ENCODE measurements around the gene NIN.

Gene NIN

DNA sequence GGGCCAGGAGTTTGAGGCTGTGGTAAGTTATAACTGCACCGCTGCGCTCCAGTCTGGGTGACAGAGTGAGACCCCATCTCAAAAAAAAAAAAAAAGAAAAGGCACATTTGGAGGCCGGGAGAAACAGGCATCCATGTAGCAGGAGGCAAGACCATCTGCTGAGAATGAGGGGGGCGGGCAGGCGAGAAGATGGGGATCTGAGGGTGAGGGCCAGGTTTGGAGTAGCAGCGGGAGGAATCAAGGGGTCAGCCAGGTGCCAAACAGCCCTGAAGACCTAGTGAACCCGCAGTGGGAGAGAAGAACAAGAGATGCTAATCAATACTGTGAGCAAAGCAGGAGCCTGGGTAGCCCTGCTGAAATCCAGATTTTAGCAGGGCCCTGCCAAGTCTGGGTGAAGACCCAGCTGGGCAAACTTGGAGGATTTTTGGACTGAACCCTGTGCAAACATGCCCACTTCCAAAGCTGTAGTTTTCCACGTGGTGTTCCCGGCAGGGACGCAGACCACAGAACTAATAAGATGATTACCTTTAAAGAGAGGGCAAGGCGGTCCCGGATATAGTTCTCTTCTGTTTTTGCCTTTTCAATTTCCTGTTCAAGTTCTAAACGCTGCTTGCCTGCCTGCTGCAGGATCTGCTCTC is 61.0 kb downstream of the NIN start:
- DNase-seq (ENCODE audit: insufficient read length, low spot score): no peak
- no peak for FAIRE-seq

DNA sequence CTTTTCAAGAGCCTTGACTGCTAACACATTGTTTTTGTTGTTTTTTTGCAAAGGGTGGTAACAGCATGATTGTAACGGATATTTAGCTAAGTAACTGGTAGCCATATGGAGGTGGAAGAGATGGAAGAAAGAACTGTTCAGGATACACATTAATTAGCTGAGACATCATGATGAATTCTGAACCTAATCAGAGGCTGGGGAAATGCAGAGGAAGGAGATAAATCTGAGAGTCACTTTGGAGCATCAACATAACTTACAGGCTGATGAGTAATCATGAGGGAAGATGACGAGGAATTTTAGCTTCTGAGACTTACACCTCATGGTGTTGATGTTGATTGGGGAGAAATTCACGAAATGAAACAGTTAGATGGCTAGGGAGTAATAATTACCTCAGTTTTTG is 62.3 kb downstream of the NIN start:
- FAIRE-seq: peak; percentile 74

DNA sequence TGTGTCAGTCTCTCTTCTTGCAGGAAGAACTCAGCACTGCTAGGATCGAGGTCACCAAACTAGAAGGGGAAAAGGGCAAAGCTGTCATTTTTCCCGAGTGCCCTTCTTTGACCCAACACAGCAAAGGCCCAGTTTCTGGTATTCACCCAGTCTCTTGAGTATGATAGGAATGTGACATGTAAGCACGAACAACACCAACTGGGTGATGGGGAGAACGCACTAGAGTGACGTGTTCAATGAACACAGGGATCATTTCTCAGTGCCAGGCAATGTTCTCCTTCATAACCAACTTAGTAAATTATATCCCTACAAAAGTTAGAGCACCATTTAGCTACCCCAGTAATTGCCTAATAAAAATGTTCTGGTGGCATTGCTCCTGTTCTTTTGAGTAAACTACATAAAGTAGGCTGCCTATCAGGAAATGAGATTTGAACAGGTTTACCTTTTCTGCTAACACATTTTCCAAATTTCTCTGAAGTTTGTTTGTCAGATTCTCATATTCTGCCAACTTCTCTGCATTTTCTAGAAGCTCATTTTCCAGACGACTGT is 64.5 kb downstream of the NIN start:
- DNase-seq (ENCODE audit: insufficient read length, low spot score): peak; percentile 76
- FAIRE-seq: peak; percentile 76

More for the DNA sequence above, 62.3 kb downstream of the NIN start:
- no peak for DNase-seq (ENCODE audit: insufficient read length, low spot score)

DNA sequence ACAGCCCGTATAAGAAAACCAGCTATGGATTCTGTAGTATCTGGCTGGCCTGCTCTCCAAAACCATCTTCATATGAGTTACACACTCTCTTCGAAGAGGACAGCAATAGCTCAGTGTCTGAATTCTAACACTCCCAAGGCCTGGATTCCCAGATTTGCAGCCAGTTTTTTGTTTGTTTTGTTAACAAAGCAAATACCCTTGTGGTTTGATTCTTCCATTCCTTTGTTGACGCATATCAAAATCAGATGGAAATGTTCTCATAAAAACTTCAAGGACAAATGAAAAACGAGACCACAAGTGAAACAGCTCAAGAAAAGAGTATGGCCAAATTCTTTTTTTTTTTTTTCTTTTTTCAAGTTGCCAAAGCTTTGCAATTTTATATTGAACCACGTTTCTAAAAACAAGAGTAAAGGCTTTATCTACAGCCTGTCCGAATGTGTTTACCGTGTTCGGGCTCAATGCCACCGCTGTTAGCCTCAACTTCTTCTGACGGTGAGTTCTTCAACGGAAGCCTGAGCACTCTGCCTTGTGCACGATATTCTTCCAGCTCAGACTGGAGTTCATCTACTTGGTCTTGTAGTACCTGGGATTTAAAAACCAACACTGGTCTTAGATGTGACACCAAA is 67.5 kb downstream of the NIN start:
- FAIRE-seq: no peak
- DNase-seq (ENCODE audit: insufficient read length, low spot score): peak; percentile 41

DNA sequence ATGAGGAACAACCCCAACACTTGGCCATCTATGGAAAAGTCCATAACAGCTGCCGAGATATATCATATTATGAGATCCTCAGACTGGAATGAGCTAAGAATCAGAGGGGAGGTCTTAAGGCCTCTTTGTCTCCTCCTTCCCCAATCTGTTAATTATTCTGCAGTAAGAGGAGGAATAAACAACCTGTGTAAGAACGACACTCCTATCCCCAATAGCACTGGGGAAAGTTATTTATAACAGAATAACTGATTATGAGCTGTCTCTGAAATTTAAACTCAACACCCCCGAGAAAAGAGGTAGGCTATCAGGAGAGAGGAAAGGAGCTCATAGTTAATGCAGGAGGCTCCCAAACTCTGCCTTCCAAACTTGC is 68.0 kb downstream of the NIN start:
- DNase-seq (ENCODE audit: insufficient read length, low spot score) (no peak), FAIRE-seq (no peak)

- DNase-seq (ENCODE audit: insufficient read length, low spot score): peak; percentile 45
These were observed 68.7 kb downstream of the NIN start for GRCh38 chr14:50762001-50762930.

GRCh38 chr14:50759800-50760543 is 71.0 kb downstream of the NIN start:
- FAIRE-seq (no peak), DNase-seq (ENCODE audit: insufficient read length, low spot score) (no peak)

More at GRCh38 chr14:50762001-50762930, 68.7 kb downstream of the NIN start:
- peak; percentile 76 for FAIRE-seq

DNA sequence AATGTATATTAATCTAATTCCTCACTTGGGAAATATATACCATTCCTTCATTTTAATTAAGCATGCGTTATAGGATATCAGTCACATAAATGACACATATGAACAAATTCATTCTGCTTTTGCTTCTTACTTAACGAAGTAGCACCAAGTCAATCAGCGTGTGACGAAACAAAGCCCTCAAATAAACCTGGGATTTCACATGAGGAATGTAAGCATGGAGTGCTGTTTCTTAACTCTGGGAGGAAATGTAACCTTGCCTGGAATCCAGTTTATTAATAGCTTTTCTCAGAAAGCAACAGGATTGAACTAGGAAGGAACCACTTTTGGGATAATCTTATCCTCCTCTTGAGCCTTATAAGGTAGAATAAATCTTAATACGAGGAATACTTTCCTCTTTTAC is 72.0 kb downstream of the NIN start:
- DNase-seq (ENCODE audit: insufficient read length, low spot score): no peak
- no peak for FAIRE-seq

GRCh38 chr14:50758305-50758704 is 72.7 kb downstream of the NIN start:
- no peak for DNase-seq (ENCODE audit: insufficient read length, low spot score)

DNA sequence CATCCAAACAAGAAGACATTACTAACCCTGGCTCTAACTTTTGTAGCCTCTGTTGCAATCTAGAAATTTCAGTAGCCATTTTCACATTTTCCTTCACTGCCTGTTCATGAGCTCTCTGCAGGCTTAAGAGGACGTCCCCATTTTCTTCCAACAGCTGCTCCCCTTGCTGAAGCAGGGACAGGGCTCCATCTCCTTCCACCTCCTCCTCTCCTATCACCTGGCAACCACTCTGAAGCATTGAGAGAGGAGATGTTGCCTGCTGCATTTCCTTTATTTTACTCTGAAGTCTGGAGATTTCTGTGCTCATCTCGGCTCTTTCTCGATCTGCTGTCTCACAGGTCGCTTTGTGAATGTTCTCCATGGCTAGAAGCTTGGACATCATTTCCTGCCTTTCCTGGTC is 73.3 kb downstream of the NIN start:
- DNase-seq (ENCODE audit: insufficient read length, low spot score) (no peak), FAIRE-seq (no peak)

More at GRCh38 chr14:50758305-50758704, 72.7 kb downstream of the NIN start:
- no peak for FAIRE-seq

DNA sequence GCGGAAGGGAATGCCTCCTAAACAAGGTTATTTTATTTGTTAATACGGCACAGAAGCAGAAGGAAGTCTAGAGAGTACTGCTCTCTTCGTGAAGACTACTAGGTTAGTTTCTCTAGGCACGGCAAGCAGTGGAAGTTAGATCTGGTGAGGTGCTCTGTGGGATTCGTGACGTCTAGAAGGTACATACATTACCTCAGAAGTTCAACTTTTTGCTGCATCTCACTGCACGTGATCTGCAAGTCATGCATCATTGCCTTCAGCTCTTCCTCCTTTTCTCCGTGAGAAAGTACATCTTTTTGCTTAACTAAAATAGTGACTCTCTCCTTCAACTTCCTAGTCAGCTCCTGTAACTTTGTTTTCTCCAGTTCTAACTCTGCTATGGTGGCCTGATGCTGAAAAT is 74.7 kb downstream of the NIN start:
- FAIRE-seq (peak; percentile 80), DNase-seq (ENCODE audit: insufficient read length, low spot score) (no peak)

DNA sequence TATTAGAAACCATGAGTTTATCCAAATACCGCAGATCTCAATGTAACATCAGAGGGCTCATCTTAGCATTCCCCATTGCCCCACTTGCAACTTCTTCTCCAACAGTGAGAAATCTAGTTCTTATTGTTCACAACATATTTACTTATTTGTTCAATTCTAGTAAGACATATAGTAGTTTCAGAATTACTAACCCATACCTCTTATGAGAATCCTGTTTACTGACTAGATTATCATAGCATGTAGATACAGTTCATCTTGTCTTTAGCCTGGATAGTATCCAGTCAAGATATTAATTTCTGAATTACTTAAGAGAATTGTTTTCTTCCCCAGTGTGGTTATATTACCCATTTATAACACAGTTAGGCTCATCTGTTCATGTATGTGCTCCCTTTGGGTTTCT is 80.6 kb downstream of the NIN start:
- FAIRE-seq (no peak), DNase-seq (ENCODE audit: insufficient read length, low spot score) (no peak)

DNA sequence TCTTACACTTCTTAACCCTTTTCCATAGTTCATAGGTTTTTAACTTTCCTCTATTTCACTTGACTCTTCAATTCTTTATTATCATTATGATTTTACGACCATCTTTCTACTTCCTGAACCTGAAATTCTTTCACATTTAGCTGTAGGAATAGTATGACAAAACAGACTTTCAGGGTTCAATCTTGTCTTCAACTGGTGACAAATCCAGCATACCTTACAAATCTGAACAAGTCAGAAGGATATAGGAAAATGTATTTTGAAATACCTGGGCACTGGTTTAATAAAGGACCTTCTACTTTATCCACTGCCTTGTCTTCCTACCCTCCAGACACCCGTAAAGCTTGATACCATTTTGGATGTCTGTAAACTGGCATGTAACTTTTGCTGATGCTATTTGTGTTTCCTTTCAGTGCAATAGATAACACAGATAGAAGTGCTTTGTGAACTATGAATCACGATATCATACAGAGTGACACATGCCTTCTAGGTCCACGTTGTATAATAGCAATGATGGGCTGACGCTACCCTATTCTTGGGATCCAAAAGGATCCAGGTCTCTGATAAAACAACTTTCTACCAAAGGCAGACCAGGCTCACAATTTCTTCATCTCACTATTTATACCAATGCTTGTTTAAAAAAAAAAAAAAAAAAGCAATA is 85.4 kb downstream of the NIN start:
- no peak for FAIRE-seq
- no peak for DNase-seq (ENCODE audit: insufficient read length, low spot score)

- no peak for FAIRE-seq
- DNase-seq (ENCODE audit: insufficient read length, low spot score): no peak
These were observed 86.7 kb downstream of the NIN start for GRCh38 chr14:50744231-50744630.

GRCh38 chr14:50741567-50741966 is 89.4 kb downstream of the NIN start:
- peak; percentile 37 for DNase-seq (ENCODE audit: insufficient read length, low spot score)

DNA sequence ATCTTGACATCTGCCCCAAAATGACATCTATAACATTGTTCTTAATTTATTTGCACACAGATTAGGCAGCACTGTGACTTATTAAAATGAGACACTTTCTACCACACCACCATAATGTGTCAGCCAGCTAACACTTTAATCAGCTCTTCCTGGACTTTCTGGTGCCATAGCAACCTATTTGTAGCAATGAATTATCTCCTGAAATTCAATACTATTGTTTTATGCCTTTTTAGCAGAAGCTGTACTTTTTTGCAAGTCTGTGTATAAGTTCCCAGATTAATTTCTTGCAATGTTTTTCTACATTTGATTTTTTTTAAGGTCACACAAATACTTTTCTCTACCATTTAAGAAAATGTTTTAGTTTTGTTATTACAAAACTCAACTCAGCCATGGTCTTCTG is 90.1 kb downstream of the NIN start:
- no peak for DNase-seq (ENCODE audit: insufficient read length, low spot score)
- no peak for FAIRE-seq

More at GRCh38 chr14:50741567-50741966, 89.4 kb downstream of the NIN start:
- no peak for FAIRE-seq

- FAIRE-seq: no peak
These were observed 91.8 kb downstream of the NIN start for GRCh38 chr14:50739186-50739585.

GRCh38 chr14:50736932-50737419 is 94.0 kb downstream of the NIN start:
- FAIRE-seq (no peak), DNase-seq (ENCODE audit: insufficient read length, low spot score) (no peak)

More at GRCh38 chr14:50739186-50739585, 91.8 kb downstream of the NIN start:
- no peak for DNase-seq (ENCODE audit: insufficient read length, low spot score)

DNA sequence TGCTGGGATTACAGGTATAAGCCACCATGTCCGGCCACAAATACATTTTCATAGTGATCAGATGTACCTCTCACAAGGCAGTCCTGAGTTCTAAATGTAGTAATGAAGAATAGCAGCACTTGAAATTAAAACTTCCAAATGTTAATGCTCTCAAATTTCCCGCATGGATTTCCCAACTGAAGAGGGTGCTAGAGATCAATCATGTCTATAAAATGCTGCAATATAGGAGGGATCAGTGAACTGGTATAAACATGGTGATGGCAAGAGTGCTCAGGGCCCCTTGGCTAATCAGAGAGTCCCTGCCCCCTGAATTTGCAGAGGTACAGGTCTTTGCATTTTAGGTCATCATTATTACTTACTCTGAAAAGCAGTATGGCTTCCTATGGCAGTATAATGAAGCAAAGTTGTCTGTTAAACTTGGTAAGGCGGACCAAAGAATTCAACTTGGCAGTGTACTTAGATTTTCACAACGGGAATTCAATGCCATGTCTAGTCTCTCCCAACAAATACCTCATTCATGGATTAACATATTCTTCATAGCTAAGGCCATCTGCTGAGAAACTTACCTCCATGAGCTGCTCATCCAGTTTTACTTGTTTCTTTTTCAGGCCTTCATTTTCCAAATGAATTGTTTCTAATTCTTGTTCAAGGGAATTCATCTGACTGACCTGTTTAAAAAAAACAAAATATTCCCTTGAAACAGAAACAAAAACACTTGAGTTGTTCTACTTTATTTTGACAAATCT is 95.8 kb downstream of the NIN start:
- no peak for FAIRE-seq

More for the DNA sequence above, 95.8 kb downstream of the NIN start:
- no peak for DNase-seq (ENCODE audit: insufficient read length, low spot score)
